ENCODE data around the gene SGPP1. TPM values are rescaled to one million over a fixed set of nuclear protein-coding genes. Genes with fewer than 3 reads are reported as not detected.

Gene SGPP1
- total and polyA plus RNA-seq, 11 donors, result 4.0 to 9.2 (median 5.1) TPM

- H3K9me3 ChIP-seq, result no peaks in the 10 kb centered on the region
- TF ChIP-seq POLR2A (IDR thresholded peaks at IDR 0.05) (no peak), CTCF (IDR thresholded peaks at IDR 0.05) (peak; percentile 30 to 67 (median 57))
- H3K27ac ChIP-seq, result no peak overlapping the region
- WGBS, 4 donors, result 60 to 71% (median 64%) methylated on average over 3 of the region's 3 CpGs
- peak in 3 of 5 donors; percentile 25 to 43 (median 26) for DNase-seq
- no peaks in the 10 kb centered on the region for H3K4me1 ChIP-seq
- intact Hi-C loops (cut with DNase I), result loop anchor here in 5 of 10 donors (2.0 to 10.0 kb wide), 6 partner anchors 41 to 1605 kb away; partner anchors contain the start of genes SGPP1 (in 1 of the 5) and WDR89 (in 1 of the 5)
- no peaks in the 10 kb centered on the region for H3K36me3 ChIP-seq
- peak in 2 of 4 donors; percentile 59 to 62 for ATAC-seq
- H3K4me3 ChIP-seq, result no peak overlapping the region
- no peaks in the 10 kb centered on the region for H3K27me3 ChIP-seq
Measured at GRCh38 chr14:63770187-63770807, 42.4 kb upstream of the SGPP1 start.

GRCh38 chr14:63766611-63767010 lies 38.7 kb upstream of the SGPP1 start:
- Histone ChIP-seq H3K27ac (no peak overlapping the region), H3K4me3 (no peak overlapping the region), H3K9me3 (no peaks in the 10 kb centered on the region), H3K36me3 (no peaks in the 10 kb centered on the region), H3K4me1 (no peaks in the 10 kb centered on the region), H3K27me3 (no peaks in the 10 kb centered on the region)
- no peak for ATAC-seq
- no peak for DNase-seq
- TF ChIP-seq POLR2A (IDR thresholded peaks at IDR 0.05) (no peak), CTCF (IDR thresholded peaks at IDR 0.05) (no peak)
- intact Hi-C loops (cut with DNase I), result loop anchor here in 5 of 10 donors (5.0 to 10.0 kb wide), 3 partner anchors 39 to 382 kb away; partner anchors contain the start of genes SGPP1 (in 1 of the 5) and WDR89 (in 1 of the 5)
- WGBS, 4 donors, result 58 to 67% (median 62%) methylated on average over 3 of the region's 3 CpGs

GRCh38 chr14:63764620-63765139 lies 36.8 kb upstream of the SGPP1 start:
- intact Hi-C loops (cut with DNase I), result loop anchor here in 5 of 10 donors (5.0 to 10.0 kb wide), 3 partner anchors 37 to 380 kb away; partner anchors contain the start of genes SGPP1 (in 1 of the 5) and WDR89 (in 1 of the 5)
- H3K9me3 ChIP-seq, result no peaks in the 10 kb centered on the region
- H3K4me1 ChIP-seq, result peaks cover 0 to 7% (median 0%) of the 10 kb centered on the region in 12 donors
- no peaks in the 10 kb centered on the region for H3K36me3 ChIP-seq
- DNase-seq (no peak), ATAC-seq (no peak)
- H3K27ac ChIP-seq, result no peak overlapping the region
- no peak overlapping the region for H3K4me3 ChIP-seq
- no peaks in the 10 kb centered on the region for H3K27me3 ChIP-seq
- no peak for TF ChIP-seq CTCF (IDR thresholded peaks at IDR 0.05)
- TF ChIP-seq POLR2A (IDR thresholded peaks at IDR 0.05), result no peak
- 89 to 94% (median 91%) methylated on average over 6 of the region's 6 CpGs for WGBS, 4 donors

- H3K9me3 ChIP-seq, result no peaks in the 10 kb centered on the region
- TF ChIP-seq POLR2A (IDR thresholded peaks at IDR 0.05), result no peak
- no peak for TF ChIP-seq CTCF (IDR thresholded peaks at IDR 0.05)
- intact Hi-C loops (cut with DNase I), result loop anchor here in 5 of 10 donors (10.0 kb wide), 2 partner anchors 119 to 379 kb away; partner anchors contain the start of gene WDR89 (in 1 of the 5)
- no peaks in the 10 kb centered on the region for H3K36me3 ChIP-seq
- 78 to 85% (median 80%) methylated on average over 5 of the region's 5 CpGs for WGBS, 4 donors
- H3K27ac ChIP-seq, result no peak overlapping the region
- H3K4me3 ChIP-seq, result no peak overlapping the region
- H3K4me1 ChIP-seq, result peaks cover 0 to 13% (median 0%) of the 10 kb centered on the region in 12 donors
- no peak for DNase-seq
- no peak for ATAC-seq
- no peaks in the 10 kb centered on the region for H3K27me3 ChIP-seq
Measured at GRCh38 chr14:63764103-63764502, 36.2 kb upstream of the SGPP1 start.
